Measurements from ENCODE around the gene TMEM86B. TPM values are rescaled to one million over a fixed set of nuclear protein-coding genes. Genes with fewer than 3 reads are reported as not detected.

Gene TMEM86B
- total RNA-seq, 1 donor from 2014 or later, result 5.8 TPM

DNA sequence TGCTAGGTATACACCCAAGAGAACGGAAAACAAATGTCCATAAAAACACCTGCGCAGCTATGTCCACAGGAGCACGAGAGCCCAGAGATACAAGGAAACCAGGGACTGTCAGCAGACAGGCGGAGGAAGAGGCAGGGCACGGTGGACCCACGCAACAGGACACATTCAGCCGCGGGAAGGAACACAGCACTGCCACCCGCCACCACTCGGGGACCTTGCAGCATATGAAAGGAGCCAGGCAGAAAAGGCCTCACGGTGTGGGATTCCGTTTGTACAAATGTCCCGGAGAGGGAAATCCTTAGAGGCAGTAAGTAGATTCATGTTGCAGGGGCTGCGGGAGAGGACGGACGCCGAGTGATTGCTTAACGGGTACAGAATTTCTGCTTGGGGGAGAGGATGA lies 43.6 kb upstream of the TMEM86B start:
- no peaks in the 10 kb centered on the region for H3K9me3 Mint-ChIP-seq
- H3K36me3 Mint-ChIP-seq (ENCODE audit: low read depth), result peaks cover 8% of the 10 kb centered on the region
- peak overlapping the region; percentile 5 for H3K4me3 Mint-ChIP-seq
- no peaks in the 10 kb centered on the region for H3K27me3 Mint-ChIP-seq (ENCODE audit: low read depth)
- H3K27ac Mint-ChIP-seq (ENCODE audit: unreplicated experiment), result no peak overlapping the region
- TF ChIP-seq CTCF (conservative IDR thresholded peaks at IDR 0.05), result no peak
- no peak for DNase-seq (ENCODE audit: low read depth, low spot score)
- H3K4me1 Mint-ChIP-seq, result no peaks in the 10 kb centered on the region

DNA sequence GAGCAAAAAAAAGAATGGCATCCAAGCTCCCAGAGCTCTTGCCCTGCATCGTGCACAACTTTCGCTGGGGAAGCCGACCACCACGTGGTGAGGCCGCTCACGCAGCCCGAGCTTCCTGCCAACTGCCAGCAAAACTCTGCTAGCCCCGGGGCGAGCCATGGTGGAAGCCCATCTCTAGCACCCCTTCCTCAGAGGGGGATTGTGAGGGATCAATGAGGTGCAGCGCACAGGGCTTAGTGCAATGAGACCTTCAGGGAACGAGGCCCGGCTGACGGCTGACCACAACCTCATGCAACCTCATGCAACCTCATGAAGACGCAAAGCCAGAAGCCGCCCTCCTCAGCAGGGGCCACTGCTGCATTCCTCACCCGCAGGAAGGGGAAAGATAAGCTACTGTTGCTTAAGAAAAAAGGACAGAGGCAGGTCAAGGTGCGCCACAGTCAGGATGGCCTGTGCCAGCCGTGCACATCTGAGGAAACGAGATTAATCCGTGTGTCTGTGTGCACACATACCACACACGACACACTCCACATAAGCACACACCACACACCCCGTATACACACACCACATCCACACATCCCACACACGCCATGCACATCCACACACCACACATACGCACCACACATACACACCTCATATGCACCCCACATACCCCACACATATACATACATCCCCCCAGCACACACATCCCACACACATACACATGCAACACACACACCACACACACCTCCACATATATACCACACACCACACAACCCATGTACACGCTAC lies 41.8 kb upstream of the TMEM86B start:
- Mint-ChIP-seq H3K27ac (ENCODE audit: unreplicated experiment) (no peak overlapping the region), H3K27me3 (ENCODE audit: low read depth) (no peaks in the 10 kb centered on the region), H3K4me1 (peaks cover 5% of the 10 kb centered on the region), H3K4me3 (no peak overlapping the region), H3K36me3 (ENCODE audit: low read depth) (peaks cover 15% of the 10 kb centered on the region), H3K9me3 (peaks cover 7% of the 10 kb centered on the region)
- DNase-seq (ENCODE audit: low read depth, low spot score), result no peak
- no peak for TF ChIP-seq CTCF (conservative IDR thresholded peaks at IDR 0.05)

GRCh38 chr19:55269299-55269698 lies 40.7 kb upstream of the TMEM86B start:
- peaks cover 5% of the 10 kb centered on the region for H3K4me1 Mint-ChIP-seq
- H3K27me3 Mint-ChIP-seq (ENCODE audit: low read depth), result no peaks in the 10 kb centered on the region
- H3K36me3 Mint-ChIP-seq (ENCODE audit: low read depth), result peaks cover 15% of the 10 kb centered on the region
- TF ChIP-seq CTCF (conservative IDR thresholded peaks at IDR 0.05), result no peak
- no peak for DNase-seq (ENCODE audit: low read depth, low spot score)
- peaks cover 7% of the 10 kb centered on the region for H3K9me3 Mint-ChIP-seq
- no peak overlapping the region for H3K4me3 Mint-ChIP-seq
- no peak overlapping the region for H3K27ac Mint-ChIP-seq (ENCODE audit: unreplicated experiment)

GRCh38 chr19:55266840-55267239 lies 38.3 kb upstream of the TMEM86B start:
- H3K4me3 Mint-ChIP-seq, result no peak overlapping the region
- peaks cover 19% of the 10 kb centered on the region for H3K36me3 Mint-ChIP-seq (ENCODE audit: low read depth)
- no peak for TF ChIP-seq CTCF (conservative IDR thresholded peaks at IDR 0.05)
- DNase-seq (ENCODE audit: low read depth, low spot score), result no peak
- H3K9me3 Mint-ChIP-seq, result peaks cover 7% of the 10 kb centered on the region
- no peaks in the 10 kb centered on the region for H3K27me3 Mint-ChIP-seq (ENCODE audit: low read depth)
- H3K4me1 Mint-ChIP-seq, result peaks cover 5% of the 10 kb centered on the region
- H3K27ac Mint-ChIP-seq (ENCODE audit: unreplicated experiment), result no peak overlapping the region

DNA sequence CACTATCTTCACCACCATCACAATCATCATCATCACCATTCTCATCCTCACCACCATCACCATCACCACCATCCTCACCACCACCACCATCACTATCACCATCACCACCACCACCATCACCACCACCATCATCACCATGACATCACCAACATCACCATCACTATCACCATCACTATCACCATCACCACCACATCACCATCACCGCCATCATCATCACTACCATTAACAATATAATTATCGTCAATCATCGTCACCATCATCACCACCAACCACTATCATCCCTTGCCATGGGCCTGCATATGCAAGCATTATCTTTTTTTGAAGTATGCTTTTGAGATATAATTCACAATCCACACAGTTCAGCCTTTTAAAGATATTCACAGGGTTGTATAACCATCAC lies 37.8 kb upstream of the TMEM86B start:
- peaks cover 7% of the 10 kb centered on the region for H3K9me3 Mint-ChIP-seq
- H3K4me3 Mint-ChIP-seq, result peak overlapping the region; percentile 23
- H3K36me3 Mint-ChIP-seq (ENCODE audit: low read depth), result peaks cover 19% of the 10 kb centered on the region
- H3K27ac Mint-ChIP-seq (ENCODE audit: unreplicated experiment), result no peak overlapping the region
- no peak for DNase-seq (ENCODE audit: low read depth, low spot score)
- H3K4me1 Mint-ChIP-seq, result peaks cover 5% of the 10 kb centered on the region
- no peak for TF ChIP-seq CTCF (conservative IDR thresholded peaks at IDR 0.05)
- no peaks in the 10 kb centered on the region for H3K27me3 Mint-ChIP-seq (ENCODE audit: low read depth)
